CD4-positive, alpha-beta T cell treated with Interleukin-17A for 1 hour (primary cell): ENCODE measurements around the gene DDX5.
A peak's percentile ranks its signal among the peaks of the same experiment; 100 is the strongest.

Experiments used
- DNase-seq: peaks from one replicate; pipeline ENCODE4 v3.0.0-alpha.2; 2020

DDX5 gene

GRCh38 chr17:64506201-64506575 is at the start of gene DDX5:
TSS of gene DDX5 (minus strand) at chr17:64506289. CDS start at chr17:64506119, 170 bp downstream.
- peak; percentile 98 for DNase-seq

- DNase-seq, result no peak
Observed at GRCh38 chr17:64555281-64555680, 49.2 kb upstream of the DDX5 start.

DNA sequence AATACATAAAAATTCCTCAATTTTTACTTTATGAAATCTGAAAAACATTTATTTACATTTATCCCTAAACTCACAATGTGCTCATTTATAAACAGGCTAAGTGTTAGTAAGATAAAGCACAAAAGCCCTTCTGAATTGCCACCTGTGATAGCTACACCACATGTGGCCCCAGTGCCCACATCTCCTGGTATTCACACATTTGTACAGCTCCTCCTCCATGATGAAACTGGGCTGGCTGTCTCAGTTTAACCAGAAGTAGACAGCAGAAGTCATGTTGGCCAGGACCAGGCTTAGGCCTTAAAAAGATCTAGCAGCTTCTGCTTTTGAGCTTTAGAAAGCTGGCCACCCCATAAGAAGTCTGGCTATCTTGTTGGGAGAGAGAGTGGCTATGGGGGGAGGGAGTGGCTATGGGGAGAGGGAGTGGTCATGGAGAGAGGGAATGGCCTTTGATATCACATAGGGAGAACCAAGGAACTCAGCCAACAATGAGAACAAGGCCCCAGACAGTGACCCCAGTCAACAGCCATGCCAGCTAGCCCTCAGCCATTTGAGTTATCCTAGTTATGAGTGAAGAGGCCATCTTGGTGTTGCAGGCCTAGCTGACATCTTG is 48.0 kb upstream of the DDX5 start:
- DNase-seq, result no peak

- DNase-seq, result no peak
Observed at GRCh38 chr17:64551461-64551860, 45.4 kb upstream of the DDX5 start.

DNA sequence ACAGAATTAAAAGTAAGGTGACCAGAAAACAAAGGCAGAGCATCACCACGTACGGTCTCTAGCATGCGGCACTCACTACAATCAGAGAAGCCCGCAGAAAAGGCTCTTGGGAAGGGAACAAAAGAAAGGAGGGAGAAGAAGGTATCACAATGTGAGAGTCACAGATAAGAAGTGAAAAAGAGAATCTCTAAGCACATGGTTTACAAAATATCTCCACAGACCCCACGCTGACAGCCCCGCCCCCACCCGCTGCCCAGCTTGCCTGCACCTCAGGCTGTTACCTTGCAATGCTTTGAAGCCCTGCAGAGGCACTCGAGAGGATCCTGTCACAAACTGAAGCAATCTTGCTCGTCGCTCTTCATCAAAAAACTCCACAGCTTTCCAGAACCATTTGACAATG is 41.2 kb upstream of the DDX5 start:
- no peak for DNase-seq

DNA sequence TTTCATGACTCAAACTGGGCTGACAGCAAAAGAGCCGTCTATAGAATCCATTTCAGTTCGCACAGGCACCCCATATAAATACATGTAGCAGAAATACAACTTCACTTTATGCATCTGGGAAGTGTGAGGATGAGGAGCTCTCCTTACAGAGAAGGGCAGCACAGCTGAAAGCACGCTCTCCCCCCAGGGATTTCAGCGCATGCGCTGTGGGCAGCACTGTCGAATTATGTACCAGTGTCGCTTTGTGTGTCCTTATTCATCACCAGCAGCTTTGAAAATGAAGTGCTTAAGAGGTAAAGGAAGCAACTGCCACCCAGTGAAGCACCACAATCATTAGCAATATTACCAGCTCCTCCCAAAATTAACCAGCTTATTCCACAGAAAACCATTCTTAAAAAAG is 40.6 kb upstream of the DDX5 start:
- no peak for DNase-seq

- DNase-seq, result no peak
Observed at GRCh38 chr17:64544742-64545141, 38.7 kb upstream of the DDX5 start.

- DNase-seq, result no peak
Observed at GRCh38 chr17:64540118-64540776, 34.2 kb upstream of the DDX5 start.

DNA sequence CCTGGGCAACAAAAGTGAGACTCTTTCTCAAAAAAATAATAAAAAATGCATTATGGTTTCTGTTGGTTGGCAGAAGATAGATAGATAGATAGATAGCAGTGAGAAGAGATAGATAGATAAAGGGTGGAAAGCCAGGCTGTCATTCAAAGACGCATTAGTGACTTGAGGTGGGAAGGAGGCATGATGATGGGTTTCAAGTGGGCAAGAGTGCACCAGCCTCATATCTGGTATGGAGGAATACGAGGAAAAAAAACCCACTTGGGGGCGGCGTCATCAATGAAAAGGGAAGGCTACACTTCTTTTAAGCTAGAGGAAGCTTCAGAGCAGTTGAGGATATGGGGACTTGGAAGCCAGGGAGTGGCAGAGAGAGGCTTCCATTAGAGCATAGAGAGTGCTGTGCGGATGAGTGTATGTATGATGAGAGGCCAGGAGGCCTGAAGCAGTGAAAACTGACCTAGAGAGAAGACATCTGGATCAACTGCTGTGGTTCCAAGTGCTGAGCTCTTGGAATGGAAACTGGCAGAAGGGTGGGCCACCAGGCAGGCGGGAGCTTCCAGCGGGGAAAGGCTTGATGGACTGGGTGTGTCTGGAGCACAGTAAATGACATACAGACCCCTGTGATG is 32.5 kb upstream of the DDX5 start:
- no peak for DNase-seq

DNA sequence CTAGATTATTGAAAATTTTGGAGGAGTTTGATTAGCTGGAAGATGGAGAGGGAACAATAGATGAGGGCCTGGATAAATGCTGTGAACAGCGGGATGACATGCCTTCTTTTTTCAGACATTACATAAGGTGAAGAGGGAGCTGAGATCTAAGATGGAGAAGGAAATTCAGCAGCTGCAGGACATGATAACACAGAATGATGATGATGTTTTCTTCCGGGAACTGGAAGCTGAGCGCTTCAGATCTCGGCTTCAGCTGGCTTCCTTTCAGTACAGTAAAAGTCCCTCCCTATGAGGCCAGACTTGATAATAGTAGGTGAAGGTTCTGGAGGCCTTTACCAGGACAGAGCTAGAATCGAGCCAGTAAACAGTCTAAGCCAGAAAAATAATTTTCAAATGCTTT is 31.4 kb upstream of the DDX5 start:
- no peak for DNase-seq

GRCh38 chr17:64536913-64537312 is 30.8 kb upstream of the DDX5 start:
- no peak for DNase-seq

- no peak for DNase-seq
Observed at GRCh38 chr17:64535357-64535756, 29.3 kb upstream of the DDX5 start.

- peak; percentile 15 for DNase-seq
Observed at GRCh38 chr17:64534187-64534586, 28.1 kb upstream of the DDX5 start.

- no peak for DNase-seq
Observed at GRCh38 chr17:64533784-64534183, 27.7 kb upstream of the DDX5 start.

DNA sequence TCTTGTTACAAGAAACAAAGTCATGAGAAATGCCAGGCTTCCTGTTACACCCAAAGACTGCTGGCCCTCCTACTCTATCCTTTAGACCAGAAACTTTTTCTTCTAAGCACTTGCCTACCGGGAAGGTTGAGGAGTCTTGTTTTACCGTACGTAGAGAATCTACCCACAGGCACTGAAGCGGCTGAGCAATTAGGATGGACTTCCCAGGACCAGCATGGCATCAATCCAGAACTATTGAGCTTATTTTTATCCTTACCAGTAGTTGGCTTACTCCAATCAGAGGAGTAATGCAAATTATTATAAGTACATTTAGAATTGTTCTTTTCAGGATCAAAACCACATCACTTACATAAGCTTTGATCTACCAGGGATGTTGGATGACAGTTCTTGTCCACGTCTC is 26.3 kb upstream of the DDX5 start:
- no peak for DNase-seq

DNA sequence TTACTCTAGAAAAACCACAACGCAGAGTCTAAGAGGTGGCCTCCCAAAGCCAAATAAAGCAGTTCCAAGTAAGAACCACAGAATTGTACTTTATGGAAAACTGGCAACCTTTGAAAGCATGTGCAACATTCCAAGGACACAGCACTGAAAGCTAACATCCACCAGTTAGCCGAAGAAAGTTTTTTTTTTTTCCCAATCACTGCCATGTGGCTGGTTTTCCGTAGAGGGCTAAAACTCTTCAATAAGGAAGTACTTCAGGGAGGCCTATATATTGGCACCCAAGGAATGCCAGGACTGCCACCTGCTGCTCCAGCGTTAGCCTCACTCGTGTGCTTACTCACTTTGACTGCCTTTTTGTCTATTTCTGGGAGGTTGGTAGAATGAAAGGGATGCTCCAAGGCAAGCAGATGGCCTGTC is 25.9 kb upstream of the DDX5 start:
- DNase-seq, result no peak

DNA sequence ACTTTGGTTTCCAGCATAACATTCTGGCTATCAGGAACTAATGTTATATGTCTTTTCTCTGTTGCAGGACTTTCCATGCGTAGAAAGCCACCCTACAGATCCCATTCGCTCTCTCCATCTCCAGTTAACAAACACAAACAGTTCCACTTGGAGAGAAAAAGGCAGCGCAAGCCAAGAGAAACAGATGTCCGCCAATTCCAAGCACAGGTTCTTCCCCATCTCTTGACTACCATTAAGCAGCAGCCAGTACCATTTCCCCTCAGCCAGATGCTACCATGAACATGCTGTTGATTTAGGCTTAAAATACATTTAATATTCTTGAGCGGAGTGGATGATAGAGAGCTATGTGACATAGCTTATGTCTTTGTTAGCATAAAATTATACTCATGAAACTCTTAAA is 23.1 kb upstream of the DDX5 start:
- DNase-seq, result no peak

- DNase-seq, result no peak
Observed at GRCh38 chr17:64527914-64528313, 21.8 kb upstream of the DDX5 start.

DNA sequence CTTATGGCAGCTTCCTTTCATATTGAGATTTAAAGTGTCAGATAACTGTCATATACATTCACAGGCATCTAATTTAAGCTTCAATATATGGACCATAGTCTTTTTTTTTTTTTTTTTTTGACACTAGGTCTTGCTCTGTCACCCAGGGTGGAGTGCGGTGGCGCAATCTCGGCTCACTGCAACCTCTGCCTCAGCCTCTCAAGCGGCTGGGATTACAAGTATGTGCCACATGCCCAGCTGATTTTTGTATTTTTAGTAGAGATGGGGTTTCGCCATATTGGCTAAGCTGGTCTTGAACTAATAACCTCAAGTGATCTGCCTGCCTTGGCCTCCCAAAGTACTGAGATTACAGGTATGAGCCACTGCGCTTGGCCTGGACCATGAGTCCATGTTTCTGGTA is 14.3 kb upstream of the DDX5 start:
- DNase-seq, result no peak

GRCh38 chr17:64519601-64520000 is 13.5 kb upstream of the DDX5 start:
- no peak for DNase-seq

DNA sequence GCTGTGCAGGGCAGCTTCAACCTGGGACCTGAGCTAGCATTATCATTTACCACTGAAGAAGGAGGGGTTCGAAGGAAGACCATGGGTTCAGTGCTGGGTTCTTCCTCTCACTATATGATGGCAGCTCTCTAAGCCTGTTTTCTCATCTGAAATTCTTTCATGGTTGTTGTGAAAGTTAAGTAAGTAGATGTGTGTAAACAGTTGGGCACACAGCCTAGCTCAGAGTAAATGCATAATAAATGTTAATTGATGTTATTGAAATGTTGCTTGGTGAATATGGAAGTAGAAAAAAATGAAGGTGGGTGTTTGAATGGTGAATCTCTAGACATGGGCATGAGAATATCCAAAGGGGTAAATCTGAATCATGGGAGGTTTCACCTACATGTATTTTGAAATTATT is 9.7 kb upstream of the DDX5 start:
- DNase-seq, result no peak

DNA sequence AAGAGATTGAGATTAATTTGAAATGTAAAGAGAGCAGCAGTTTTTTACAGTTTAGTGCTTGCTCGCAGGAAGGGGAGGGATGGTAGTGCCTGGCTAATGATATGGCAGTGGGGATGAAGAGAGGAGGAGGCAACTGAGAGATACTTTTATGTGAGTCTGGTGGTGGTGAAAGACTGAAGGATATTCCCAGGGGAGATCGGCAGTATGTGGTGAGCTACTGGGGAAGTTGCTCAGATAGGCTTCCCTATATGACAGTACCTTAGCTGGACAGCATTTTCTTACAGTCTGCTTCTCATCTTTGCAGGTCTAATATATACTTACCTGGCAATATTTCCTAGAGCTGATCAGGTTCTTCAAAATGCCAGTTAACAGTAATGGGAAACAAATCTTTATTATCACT is 9.3 kb upstream of the DDX5 start:
- DNase-seq, result no peak

GRCh38 chr17:64509179-64509578 is 3.1 kb upstream of the DDX5 start:
- DNase-seq, result no peak

DNA sequence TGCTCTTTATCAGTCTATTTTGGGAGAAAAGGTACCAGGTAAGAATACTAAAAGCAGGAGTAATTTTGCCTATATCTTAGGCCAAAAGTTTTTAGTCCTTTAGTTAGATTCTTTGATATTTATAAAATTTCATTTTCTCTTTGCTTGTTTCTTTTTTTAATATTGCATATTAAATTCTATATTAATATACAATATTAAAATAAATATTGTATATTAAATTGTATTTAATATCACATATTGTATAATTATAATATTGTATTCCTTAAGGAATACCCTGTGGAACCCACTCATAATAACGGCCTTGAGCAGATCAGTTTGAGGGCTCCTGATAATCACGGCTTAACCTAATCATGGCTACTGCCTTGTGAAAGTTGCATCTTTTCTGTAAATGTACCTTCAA is 2.6 kb upstream of the DDX5 start:
- DNase-seq, result no peak

DNA sequence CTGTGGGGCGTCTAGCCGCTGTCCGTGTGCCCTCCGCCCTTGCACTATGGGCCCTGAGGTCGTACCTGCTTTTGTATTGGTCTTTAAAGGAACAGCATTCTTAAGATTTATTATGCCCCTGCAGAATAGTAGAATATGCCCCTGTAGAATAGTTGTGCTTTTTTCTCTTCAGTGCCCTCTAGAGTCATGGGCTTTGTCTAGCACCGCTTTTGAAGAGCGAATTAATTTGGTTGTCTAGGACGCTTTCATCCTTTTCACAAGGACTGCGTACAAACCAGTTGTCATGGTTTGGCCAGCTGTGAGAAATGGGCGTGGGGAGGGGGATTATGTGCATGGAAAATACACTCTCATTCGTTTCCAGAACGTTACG is 1.3 kb upstream of the DDX5 start:
- DNase-seq, result peak; percentile 82
